GM19240 (cell line): Measurements from ENCODE around the gene SCIN.
"Not testable (repeated sequence)": the region's sequence is repeated elsewhere in the genome, so short reads cannot be mapped to it uniquely, and the experiment has no call there.

ENCODE experiments used
- DNase-seq: peaks from one replicate; pipeline ENCODE4 v3.0.0; 2011; ENCODE audit warnings: low spot score; ENCODE audit not compliant: insufficient read length

Gene SCIN

GRCh38 chr7:12647364-12648219, 77.1 kb downstream of the SCIN start:
- DNase-seq = no peak

GRCh38 chr7:12648704-12649261, 78.3 kb downstream of the SCIN start:
- no peak for DNase-seq

GRCh38 chr7:12649348-12649747, 78.8 kb downstream of the SCIN start:
- DNase-seq = no peak

GRCh38 chr7:12650080-12650479, 79.6 kb downstream of the SCIN start:
- DNase-seq = no peak

- DNase-seq = no peak
These were observed 82.6 kb downstream of the SCIN start for GRCh38 chr7:12653110-12653509.

GRCh38 chr7:12653518-12653917, 83.0 kb downstream of the SCIN start:
- no peak for DNase-seq

GRCh38 chr7:12655161-12655560, 84.6 kb downstream of the SCIN start:
- no peak for DNase-seq

- DNase-seq = not testable (repeated sequence)
These were observed 89.9 kb downstream of the SCIN start for GRCh38 chr7:12660423-12660822.

- DNase-seq = not testable (repeated sequence)
These were observed 90.5 kb downstream of the SCIN start for GRCh38 chr7:12660986-12661385.

- no peak for DNase-seq
These were observed 91.1 kb downstream of the SCIN start for GRCh38 chr7:12661581-12661980.

GRCh38 chr7:12670000-12670729, 99.6 kb downstream of the SCIN start:
- no peak for DNase-seq

- no peak for DNase-seq
These were observed 100.4 kb downstream of the SCIN start for GRCh38 chr7:12670743-12671520.

GRCh38 chr7:12673436-12673835, 102.9 kb downstream of the SCIN start:
- not testable (repeated sequence) for DNase-seq

- DNase-seq = no peak
These were observed 103.5 kb downstream of the SCIN start for GRCh38 chr7:12674053-12674452.

GRCh38 chr7:12674861-12675260, 104.3 kb downstream of the SCIN start:
- DNase-seq = no peak

- no peak for DNase-seq
These were observed 113.4 kb downstream of the SCIN start for GRCh38 chr7:12683678-12684585.

- DNase-seq = no peak
These were observed 114.2 kb downstream of the SCIN start for GRCh38 chr7:12684733-12685132.

GRCh38 chr7:12685550-12685949, 115.0 kb downstream of the SCIN start:
- no peak for DNase-seq

- peak; percentile 46 for DNase-seq
These were observed 115.8 kb downstream of the SCIN start for GRCh38 chr7:12686234-12686890.
